Subcutaneous adipose tissue (tissue), 4 donors: ENCODE measurements around the gene APCDD1L. TPM values are rescaled to one million over a fixed set of nuclear protein-coding genes. Genes with fewer than 3 reads are reported as not detected.

Experiments used
- CTCF ChIP-seq: fragments of 450-650 bp; IDR thresholded peaks from one replicate; pipeline ENCODE4 v1.5.1; 2016; ENCODE audit warnings: low read depth, mild to moderate bottlenecking, control low read depth, antibody characterized with exemption, moderate library complexity
- total RNA-seq, 4 donors: library from RNA; depleted of rRNA; stranded (reverse); fragments of >200 nt; gene quantifications; one replicate each; pipeline ENCODE4 v1.1.0, GENCODE V29; 2016

The APCDD1L gene
- total RNA-seq, 4 donors from 2014 or later: 0.17 to 0.22 TPM; not detected in 2

- TF ChIP-seq CTCF: no peak
These were observed 41.5 kb downstream of the APCDD1L start for GRCh38 chr20:58473453-58474425.

- TF ChIP-seq CTCF: no peak
These were observed 42.8 kb downstream of the APCDD1L start for GRCh38 chr20:58472273-58473018.

GRCh38 chr20:58471193-58472164 lies 43.7 kb downstream of the APCDD1L start:
- no peak for TF ChIP-seq CTCF

- TF ChIP-seq CTCF: no peak
These were observed 44.6 kb downstream of the APCDD1L start for GRCh38 chr20:58470336-58471192.

- no peak for TF ChIP-seq CTCF
These were observed 45.6 kb downstream of the APCDD1L start for GRCh38 chr20:58469616-58470015.
